OCI-LY7 (cell line): ENCODE results near the gene RAB17.

ENCODE experiments used
- CTCF ChIP-seq: fragments of 200-600 bp; sonication (generic); conservative IDR thresholded peaks from 2 replicates; pipeline ENCODE4 v1.5.1; 2014; ENCODE audit warnings: mild to moderate bottlenecking, antibody characterized with exemption, low read length, moderate library complexity, mixed read lengths
- EZH2phosphoT487 ChIP-seq: fragments of 200-600 bp; sonication (generic); IDR thresholded peaks from 2 replicates; pipeline ENCODE4 v1.6.1; 2018; ENCODE audit warnings: low read depth, borderline replicate concordance, mild to moderate bottlenecking, mixed run types, antibody characterized with exemption, low read length, moderate library complexity, mixed read lengths

GRCh38 chr2:237576974-237577373 is 13.6 kb downstream of the RAB17 start:
- TF ChIP-seq CTCF (no peak), EZH2phosphoT487 (no peak)
